Astrocyte of the hippocampus (primary cell): ENCODE results near the gene ARIH1.
"Not testable (repeated sequence)": the region's sequence is repeated elsewhere in the genome, so short reads cannot be mapped to it uniquely, and the experiment has no call there.

Experiments
- DNase-seq: peaks from one replicate; pipeline ENCODE4 v3.0.0; 2011; ENCODE audit warnings: low read depth, low spot score

Gene ARIH1

GRCh38 chr15:72473614-72474465 lies at the start of gene ARIH1:
Gene ARIH1 (plus strand): TSS chr15:72474330. CDS start chr15:72474640, 310 bp downstream.
- peak; percentile 99 for DNase-seq

GRCh38 chr15:72426753-72427152 lies 47.4 kb upstream of the ARIH1 start:
- no peak for DNase-seq

- no peak for DNase-seq
These were observed 36.3 kb upstream of the ARIH1 start for GRCh38 chr15:72437650-72438316.

GRCh38 chr15:72442848-72443247 lies 31.3 kb upstream of the ARIH1 start:
- not testable (repeated sequence) for DNase-seq

GRCh38 chr15:72445426-72445825 lies 28.7 kb upstream of the ARIH1 start:
- DNase-seq: no peak

- no peak for DNase-seq
These were observed 23.3 kb upstream of the ARIH1 start for GRCh38 chr15:72450805-72451204.

- no peak for DNase-seq
These were observed 22.9 kb upstream of the ARIH1 start for GRCh38 chr15:72451224-72451623.

GRCh38 chr15:72456684-72457083 lies 17.4 kb upstream of the ARIH1 start:
- no peak for DNase-seq

GRCh38 chr15:72460402-72460801 lies 13.7 kb upstream of the ARIH1 start:
- no peak for DNase-seq

GRCh38 chr15:72463702-72464101 lies 10.4 kb upstream of the ARIH1 start:
- DNase-seq: no peak

GRCh38 chr15:72464251-72464650 lies 9.9 kb upstream of the ARIH1 start:
- DNase-seq: no peak

GRCh38 chr15:72468103-72468502 lies 6.0 kb upstream of the ARIH1 start:
- no peak for DNase-seq

GRCh38 chr15:72472992-72473610 lies 1.0 kb upstream of the ARIH1 start:
- peak; percentile 16 for DNase-seq

GRCh38 chr15:72474466-72474911 lies 359 bp downstream of the ARIH1 start:
- no peak for DNase-seq

GRCh38 chr15:72474912-72475628 lies 940 bp downstream of the ARIH1 start:
- DNase-seq: peak; percentile 84

- DNase-seq: no peak
These were observed 1.5 kb downstream of the ARIH1 start for GRCh38 chr15:72475674-72476073.

GRCh38 chr15:72476330-72476729 lies 2.2 kb downstream of the ARIH1 start:
- not testable (repeated sequence) for DNase-seq

GRCh38 chr15:72481015-72481659 lies 7.0 kb downstream of the ARIH1 start:
- DNase-seq: no peak

GRCh38 chr15:72482275-72482674 lies 8.1 kb downstream of the ARIH1 start:
- no peak for DNase-seq

- no peak for DNase-seq
These were observed 9.1 kb downstream of the ARIH1 start for GRCh38 chr15:72483279-72483678.

- no peak for DNase-seq
These were observed 12.0 kb downstream of the ARIH1 start for GRCh38 chr15:72486144-72486543.
